Astrocyte (in vitro differentiated cells and primary cell): ENCODE measurements around the gene C10orf143. TPM values are rescaled to one million over a fixed set of nuclear protein-coding genes. Genes with fewer than 3 reads are reported as not detected.

Experiments
- DNase-seq: peaks from one replicate; pipeline ENCODE4 v3.0.0-alpha.2; 2010; ENCODE audit warnings: low read depth
- FAIRE-seq: peaks from 2 replicates; lab custom pipeline; 2011; peaks lifted over from hg19 to GRCh38; lab: Jason Lieb, UNC
- H2AFZ ChIP-seq: 2 replicates; pipeline ENCODE4 v1.6.0; 2012; ENCODE audit warnings: low read depth, low read length, inconsistent platforms
- H3K27ac ChIP-seq: 2 replicates; pipeline ENCODE4 v1.5.1; 2011; ENCODE audit warnings: low read depth, low read length, inconsistent platforms
- H3K27me3 ChIP-seq: 2 replicates; pipeline ENCODE4 v1.6.0; 2011; ENCODE audit warnings: low read length, inconsistent platforms; ENCODE audit not compliant: insufficient read depth
- H3K36me3 ChIP-seq: 2 replicates; pipeline ENCODE4 v1.5.1; 2011; ENCODE audit warnings: low read length, inconsistent platforms; ENCODE audit not compliant: insufficient read depth
- H3K4me1 ChIP-seq: 2 replicates; pipeline ENCODE4 v1.5.1; 2011; ENCODE audit warnings: low read length, inconsistent platforms; ENCODE audit not compliant: insufficient read depth
- H3K4me2 ChIP-seq: 2 replicates; pipeline ENCODE4 v1.6.0; 2012; ENCODE audit warnings: low read length, inconsistent platforms
- H3K4me3 ChIP-seq: 2 replicates; pipeline ENCODE4 v1.5.1; 2011; ENCODE audit warnings: low read depth, mild to moderate bottlenecking, low read length, inconsistent platforms; ENCODE audit not compliant: insufficient read depth
- H3K79me2 ChIP-seq: 2 replicates; pipeline ENCODE4 v1.6.0; 2012; ENCODE audit warnings: mild to moderate bottlenecking, low read length, inconsistent platforms; ENCODE audit not compliant: insufficient read depth
- H3K9ac ChIP-seq: 2 replicates; pipeline ENCODE4 v1.6.0; 2012; ENCODE audit warnings: mild to moderate bottlenecking, low read length, inconsistent platforms
- H3K9me3 ChIP-seq: 2 replicates; pipeline ENCODE4 v1.5.1; 2012; ENCODE audit warnings: low read depth, mild to moderate bottlenecking, low read length, inconsistent platforms; ENCODE audit not compliant: insufficient read depth
- H4K20me1 ChIP-seq: 2 replicates; pipeline ENCODE4 v1.6.0; 2012; ENCODE audit warnings: low read length, inconsistent platforms; ENCODE audit not compliant: insufficient read depth
- H3K27ac Mint-ChIP-seq: one replicate; pipeline ENCODE4 v1.8.0; 2021; ENCODE audit warnings: mild to moderate bottlenecking, mixed read lengths; ENCODE audit not compliant: unreplicated experiment
- H3K27me3 Mint-ChIP-seq: one replicate; pipeline ENCODE4 v1.8.0; 2021; ENCODE audit warnings: low read depth, mixed read lengths; ENCODE audit not compliant: unreplicated experiment
- H3K36me3 Mint-ChIP-seq: one replicate; pipeline ENCODE4 v1.8.0; 2021; ENCODE audit warnings: low read depth, mixed read lengths; ENCODE audit not compliant: unreplicated experiment
- H3K4me1 Mint-ChIP-seq: one replicate; pipeline ENCODE4 v1.8.0; 2021; ENCODE audit warnings: low read depth, mixed read lengths; ENCODE audit not compliant: unreplicated experiment
- H3K4me3 Mint-ChIP-seq: one replicate; pipeline ENCODE4 v1.8.0; 2021; ENCODE audit warnings: mild to moderate bottlenecking, moderate library complexity, mixed read lengths; ENCODE audit not compliant: unreplicated experiment
- H3K9me3 Mint-ChIP-seq: one replicate; pipeline ENCODE4 v1.8.0; 2021; ENCODE audit warnings: mild to moderate bottlenecking, mixed read lengths; ENCODE audit not compliant: unreplicated experiment
- CTCF ChIP-seq: IDR thresholded peaks from 2 replicates; pipeline ENCODE4 v1.5.1; 2011; ENCODE audit warnings: low read depth, mild to moderate bottlenecking, inconsistent platforms, low read length, moderate library complexity; ENCODE audit not compliant: insufficient read depth
- EZH2 ChIP-seq: IDR thresholded peaks from 2 replicates; pipeline ENCODE4 v1.6.1; 2012; ENCODE audit warnings: mild to moderate bottlenecking, low read length, inconsistent platforms; ENCODE audit not compliant: insufficient read depth
- total RNA-seq: library from RNA; stranded (reverse); gene quantifications from 2 replicates; pipeline ENCODE4 v1.2.1, GENCODE V29; 2021

The C10orf143 gene
- total RNA-seq, 1 donor from 2014 or later = 0.73 TPM

- TF ChIP-seq EZH2 = no peak
- no peak for TF ChIP-seq CTCF
- no peaks in the 10 kb centered on the region for H3K79me2 ChIP-seq
- H3K4me3 ChIP-seq = no peak overlapping the region
- H3K4me1 ChIP-seq = peaks cover 2% of the 10 kb centered on the region
- H2AFZ ChIP-seq = no peak overlapping the region
- H3K9me3 Mint-ChIP-seq = peaks cover 3% of the 10 kb centered on the region
- no peaks in the 10 kb centered on the region for H3K36me3 Mint-ChIP-seq
- H3K27me3 Mint-ChIP-seq = peaks cover 12% of the 10 kb centered on the region
- no peaks in the 10 kb centered on the region for H3K9me3 ChIP-seq
- peaks cover 4% of the 10 kb centered on the region for H3K4me1 Mint-ChIP-seq
- DNase-seq = no peak
- no peak for FAIRE-seq
- H4K20me1 ChIP-seq = no peaks in the 10 kb centered on the region
- no peak overlapping the region for H3K27ac ChIP-seq
- H3K9ac ChIP-seq = no peak overlapping the region
- no peak overlapping the region for H3K27ac Mint-ChIP-seq
- H3K4me3 Mint-ChIP-seq = no peak overlapping the region
- no peaks in the 10 kb centered on the region for H3K36me3 ChIP-seq
- no peaks in the 10 kb centered on the region for H3K27me3 ChIP-seq
- no peak overlapping the region for H3K4me2 ChIP-seq
Observed at GRCh38 chr10:130016095-130016494, 94.5 kb downstream of the C10orf143 start.

GRCh38 chr10:130015075-130015695, 95.4 kb downstream of the C10orf143 start:
- no peak for TF ChIP-seq EZH2
- TF ChIP-seq CTCF = no peak
- DNase-seq = no peak
- Mint-ChIP-seq H3K36me3 (no peaks in the 10 kb centered on the region), H3K4me3 (no peak overlapping the region), H3K9me3 (peaks cover 2% of the 10 kb centered on the region), H3K27me3 (peaks cover 15% of the 10 kb centered on the region), H3K27ac (no peak overlapping the region), H3K4me1 (peaks cover 4% of the 10 kb centered on the region)
- Histone ChIP-seq H2AFZ (no peak overlapping the region), H3K27ac (no peak overlapping the region), H3K9ac (no peak overlapping the region), H3K79me2 (no peaks in the 10 kb centered on the region), H3K27me3 (no peaks in the 10 kb centered on the region), H3K4me1 (no peaks in the 10 kb centered on the region), H3K9me3 (no peaks in the 10 kb centered on the region), H4K20me1 (no peaks in the 10 kb centered on the region), H3K4me3 (no peak overlapping the region), H3K4me2 (no peak overlapping the region), H3K36me3 (no peaks in the 10 kb centered on the region)
- FAIRE-seq = no peak
